Esophagus muscularis mucosa (tissue), 4 donors: ENCODE data around the gene KCNQ1.

Source experiments
- EP300 ChIP-seq: sonication (generic); formaldehyde crosslinking; IDR thresholded peaks from one replicate; pipeline ENCODE4 v1.6.1; 2017; ENCODE audit warnings: antibody characterized with exemption
- POLR2A ChIP-seq: fragments of 450-650 bp; IDR thresholded peaks from one replicate; pipeline ENCODE4 v1.6.1; 2017; ENCODE audit warnings: antibody characterized with exemption, moderate library complexity, mild to moderate bottlenecking, low read depth
- POLR2AphosphoS5 ChIP-seq, 2 donors: sonication (generic); formaldehyde crosslinking; IDR thresholded peaks; one replicate each; pipeline ENCODE4 v1.6.1; 2017; ENCODE audit warnings: antibody characterized with exemption in 2 of 2
- TF ChIP-seq, protein P1 (sequence below), 3 experiments: fragments of 200-600 bp in 2 of 3; fragments of 450-650 bp in 1 of 3; sonication (generic) in 2 of 3; IDR thresholded peaks; one replicate each; pipeline ENCODE4 v1.5.1; 2017 to 2019; ENCODE audit warnings: antibody characterized with exemption in 3 of 3, mild to moderate bottlenecking in 2 of 3, moderate library complexity in 1 of 3

DNA sequence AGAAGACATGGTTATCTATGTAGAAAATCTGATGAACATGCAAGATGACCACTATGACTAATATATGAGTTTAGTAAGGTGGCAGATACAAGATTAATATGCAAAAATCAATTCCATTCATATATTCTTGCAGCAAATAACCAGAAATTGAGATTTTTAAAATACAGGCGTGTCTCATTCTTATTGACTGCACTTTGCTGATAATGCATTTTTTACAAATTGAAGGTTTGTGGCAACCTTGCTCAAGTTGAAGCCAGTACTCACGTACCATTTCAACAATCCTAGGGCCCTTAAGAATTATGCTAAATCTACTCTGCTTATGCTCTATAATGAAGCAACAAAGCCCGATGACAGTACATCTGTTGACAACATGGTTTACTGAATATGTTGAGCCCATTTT is 150.4 kb downstream of the KCNQ1 start:
- TF ChIP-seq, protein P1, sequence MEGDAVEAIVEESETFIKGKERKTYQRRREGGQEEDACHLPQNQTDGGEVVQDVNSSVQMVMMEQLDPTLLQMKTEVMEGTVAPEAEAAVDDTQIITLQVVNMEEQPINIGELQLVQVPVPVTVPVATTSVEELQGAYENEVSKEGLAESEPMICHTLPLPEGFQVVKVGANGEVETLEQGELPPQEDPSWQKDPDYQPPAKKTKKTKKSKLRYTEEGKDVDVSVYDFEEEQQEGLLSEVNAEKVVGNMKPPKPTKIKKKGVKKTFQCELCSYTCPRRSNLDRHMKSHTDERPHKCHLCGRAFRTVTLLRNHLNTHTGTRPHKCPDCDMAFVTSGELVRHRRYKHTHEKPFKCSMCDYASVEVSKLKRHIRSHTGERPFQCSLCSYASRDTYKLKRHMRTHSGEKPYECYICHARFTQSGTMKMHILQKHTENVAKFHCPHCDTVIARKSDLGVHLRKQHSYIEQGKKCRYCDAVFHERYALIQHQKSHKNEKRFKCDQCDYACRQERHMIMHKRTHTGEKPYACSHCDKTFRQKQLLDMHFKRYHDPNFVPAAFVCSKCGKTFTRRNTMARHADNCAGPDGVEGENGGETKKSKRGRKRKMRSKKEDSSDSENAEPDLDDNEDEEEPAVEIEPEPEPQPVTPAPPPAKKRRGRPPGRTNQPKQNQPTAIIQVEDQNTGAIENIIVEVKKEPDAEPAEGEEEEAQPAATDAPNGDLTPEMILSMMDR (IDR thresholded peaks at IDR 0.05): no peak
- TF ChIP-seq POLR2A (no peak), POLR2AphosphoS5 (IDR thresholded peaks at IDR 0.05) (no peak), EP300 (no peak)
